DND-41 (cell line): ENCODE measurements around the gene STX1B.

Source experiments
- CTCF ChIP-seq: IDR thresholded peaks from 2 replicates; pipeline ENCODE4 v1.5.1; 2012; ENCODE audit warnings: borderline replicate concordance, low read length, moderate library complexity, mild to moderate bottlenecking; ENCODE audit not compliant: poor library complexity, severe bottlenecking; ENCODE audit errors: extremely low read depth
- EZH2 ChIP-seq: IDR thresholded peaks from 3 replicates; pipeline ENCODE4 v1.6.1; 2012; ENCODE audit warnings: borderline replicate concordance, low read depth, mild to moderate bottlenecking, moderate library complexity, low read length, inconsistent platforms; ENCODE audit not compliant: severe bottlenecking

GRCh38 chr16:30947859-30948666 is 62.4 kb downstream of the STX1B start:
- no peak for TF ChIP-seq CTCF
- TF ChIP-seq EZH2 = no peak
